ENCODE data around the gene CWC22. TPM values are rescaled to one million over a fixed set of nuclear protein-coding genes. Genes with fewer than 3 reads are reported as not detected.

The CWC22 gene
- total RNA-seq, 4 donors from 2014 or later: 7.5 to 19.9 (median 16.4) TPM

GRCh38 chr2:179954026-179954425 is 53.1 kb downstream of the CWC22 start:
- in situ Hi-C loops (cut with MboI; ENCODE audit: low pct_ligation_motif_present in 1 of 4, low pct_unique_long_range_greater_than_20kb in 1 of 4, low sequenced_read_pairs in 3 of 4): no loop called here
- Histone ChIP-seq H3K4me3 (no peak overlapping the region), H3K27me3 (no peaks in the 10 kb centered on the region), H3K9me3 (no peaks in the 10 kb centered on the region), H3K27ac (no peak overlapping the region), H3K36me3 (peaks cover 0 to 65% (median 19%) of the 10 kb centered on the region in 4 donors), H3K4me1 (no peaks in the 10 kb centered on the region)
- TF ChIP-seq POLR2A (IDR thresholded peaks at IDR 0.05) (no peak), CTCF (IDR thresholded peaks at IDR 0.05) (no peak), POLR2AphosphoS5 (IDR thresholded peaks at IDR 0.05) (no peak), EP300 (IDR thresholded peaks at IDR 0.05; ENCODE audit: low read depth) (no peak)
- 87 to 95% methylated on average over 4 of the region's 4 CpGs for WGBS, 2 donors (ENCODE audit: low coverage in 1 of 2)
- intact Hi-C loops (cut with DNase I; ENCODE audit: low total_unique reads): no loop called here
- no peak for DNase-seq

GRCh38 chr2:179953359-179953758 is 53.7 kb downstream of the CWC22 start:
- no peak for DNase-seq
- no peak overlapping the region for H3K27ac ChIP-seq
- intact Hi-C loops (cut with DNase I; ENCODE audit: low total_unique reads) (no loop called here), in situ Hi-C loops (cut with MboI; ENCODE audit: low pct_ligation_motif_present in 1 of 4, low pct_unique_long_range_greater_than_20kb in 1 of 4, low sequenced_read_pairs in 3 of 4) (no loop called here)
- peaks cover 0 to 60% (median 21%) of the 10 kb centered on the region in 4 donors for H3K36me3 ChIP-seq
- H3K4me3 ChIP-seq: no peak overlapping the region
- H3K27me3 ChIP-seq: no peaks in the 10 kb centered on the region
- 93 to 100% methylated on average over 1 of the region's 1 CpG for WGBS, 2 donors (ENCODE audit: low coverage in 1 of 2)
- H3K9me3 ChIP-seq: no peaks in the 10 kb centered on the region
- peaks cover 0 to 3% (median 0%) of the 10 kb centered on the region in 4 donors for H3K4me1 ChIP-seq
- TF ChIP-seq POLR2AphosphoS5 (IDR thresholded peaks at IDR 0.05) (no peak), EP300 (IDR thresholded peaks at IDR 0.05; ENCODE audit: low read depth) (no peak), CTCF (IDR thresholded peaks at IDR 0.05) (no peak)

GRCh38 chr2:179952658-179953057 is 54.4 kb downstream of the CWC22 start:
- 79 to 90% methylated on average over 2 of the region's 2 CpGs for WGBS, 2 donors (ENCODE audit: low coverage in 1 of 2)

GRCh38 chr2:179951680-179952079 is 55.4 kb downstream of the CWC22 start:
- Histone ChIP-seq H3K4me1 (peaks cover 0 to 10% (median 0%) of the 10 kb centered on the region in 4 donors), H3K27me3 (no peaks in the 10 kb centered on the region), H3K27ac (no peak overlapping the region), H3K9me3 (no peaks in the 10 kb centered on the region), H3K4me3 (no peak overlapping the region), H3K36me3 (peaks cover 0 to 52% (median 21%) of the 10 kb centered on the region in 4 donors)
- TF ChIP-seq POLR2AphosphoS5 (IDR thresholded peaks at IDR 0.05) (no peak), EP300 (IDR thresholded peaks at IDR 0.05; ENCODE audit: low read depth) (no peak), CTCF (IDR thresholded peaks at IDR 0.05) (no peak), POLR2A (IDR thresholded peaks at IDR 0.05) (no peak)
- in situ Hi-C loops (cut with MboI; ENCODE audit: low pct_ligation_motif_present in 1 of 4, low pct_unique_long_range_greater_than_20kb in 1 of 4, low sequenced_read_pairs in 3 of 4) (no loop called here), intact Hi-C loops (cut with DNase I; ENCODE audit: low total_unique reads) (no loop called here)
- DNase-seq: no peak
- 90 to 100% methylated on average over 1 of the region's 1 CpG for WGBS, 2 donors (ENCODE audit: low coverage in 1 of 2)

More at GRCh38 chr2:179952658-179953057, 54.4 kb downstream of the CWC22 start:
- H3K36me3 ChIP-seq: peaks cover 0 to 56% (median 21%) of the 10 kb centered on the region in 4 donors
- intact Hi-C loops (cut with DNase I; ENCODE audit: low total_unique reads): no loop called here
- in situ Hi-C loops (cut with MboI; ENCODE audit: low pct_ligation_motif_present in 1 of 4, low pct_unique_long_range_greater_than_20kb in 1 of 4, low sequenced_read_pairs in 3 of 4): no loop called here
- peaks cover 0 to 10% (median 0%) of the 10 kb centered on the region in 4 donors for H3K4me1 ChIP-seq
- no peak for TF ChIP-seq POLR2A (IDR thresholded peaks at IDR 0.05)
- TF ChIP-seq CTCF (IDR thresholded peaks at IDR 0.05): no peak
- no peak for TF ChIP-seq POLR2AphosphoS5 (IDR thresholded peaks at IDR 0.05)
- no peak for TF ChIP-seq EP300 (IDR thresholded peaks at IDR 0.05; ENCODE audit: low read depth)
- H3K27me3 ChIP-seq: no peaks in the 10 kb centered on the region
- DNase-seq: no peak
- no peak overlapping the region for H3K27ac ChIP-seq
- H3K4me3 ChIP-seq: no peak overlapping the region
- no peaks in the 10 kb centered on the region for H3K9me3 ChIP-seq

All from transverse colon (tissue), 4 donors.